RPMI8226 (cell line): ENCODE data around the gene ARHGAP8.
"Not testable (repeated sequence)": the region's sequence is repeated elsewhere in the genome, so short reads cannot be mapped to it uniquely, and the experiment has no call there.

Experiments
- DNase-seq: peaks from one replicate; pipeline ENCODE4 v3.0.0-alpha.2; 2015

The ARHGAP8 gene

GRCh38 chr22:44727148-44727547, 25.2 kb upstream of the ARHGAP8 start:
- DNase-seq = no peak

GRCh38 chr22:44727709-44728108, 24.7 kb upstream of the ARHGAP8 start:
- no peak for DNase-seq

- no peak for DNase-seq
Measured at GRCh38 chr22:44728761-44729324, 23.5 kb upstream of the ARHGAP8 start.

DNA sequence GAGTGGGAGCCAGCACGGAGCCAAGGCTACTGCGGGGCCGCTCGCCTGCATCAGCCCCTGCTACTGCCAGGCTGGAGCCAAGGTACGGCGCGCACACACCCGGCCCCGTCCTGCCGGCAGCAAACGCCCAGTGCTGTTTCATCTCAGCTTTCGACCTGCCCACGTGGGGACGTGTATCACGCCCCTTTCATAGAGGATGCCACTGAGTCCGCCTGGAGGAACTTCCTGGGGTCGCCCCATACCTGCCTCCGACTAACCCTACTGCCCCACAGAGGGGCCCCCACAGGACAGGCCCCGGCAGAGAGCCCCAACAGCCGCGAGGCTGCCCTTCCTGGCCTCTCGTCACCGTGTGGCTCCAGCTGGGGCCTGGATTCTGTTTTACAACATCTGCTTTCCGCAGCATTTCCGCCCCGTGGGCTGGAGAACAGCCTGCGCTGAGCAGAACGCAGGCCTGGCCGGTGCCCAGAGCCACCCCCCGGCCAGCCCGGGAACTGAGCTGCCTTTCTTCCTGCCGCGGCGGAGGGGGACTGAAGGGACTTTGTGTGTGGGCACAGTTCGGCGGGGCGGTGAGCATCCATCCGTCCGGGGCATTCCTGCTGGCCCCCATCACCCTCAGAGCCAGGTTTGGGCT, 22.9 kb upstream of the ARHGAP8 start:
- no peak for DNase-seq

DNA sequence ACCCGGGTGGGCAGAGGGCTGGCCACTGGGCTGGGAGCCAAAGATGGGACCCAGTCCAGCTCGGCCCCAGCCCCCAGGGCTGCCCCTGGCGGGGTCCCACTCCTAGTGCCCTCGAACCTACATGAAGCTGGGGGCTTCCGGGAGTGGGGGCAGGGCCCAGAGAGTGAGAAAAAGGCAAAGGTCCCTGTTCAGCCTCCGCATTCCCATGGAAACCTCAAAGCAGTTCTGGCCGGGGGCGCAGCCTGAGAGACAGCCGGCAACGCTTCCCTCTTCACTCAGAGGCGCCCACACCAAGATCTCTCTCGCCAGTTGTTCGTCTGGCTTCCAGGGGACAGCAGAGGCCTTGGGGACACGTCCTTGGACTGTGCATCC, 22.4 kb upstream of the ARHGAP8 start:
- no peak for DNase-seq

GRCh38 chr22:44730490-44731356, 21.7 kb upstream of the ARHGAP8 start:
- DNase-seq = no peak

DNA sequence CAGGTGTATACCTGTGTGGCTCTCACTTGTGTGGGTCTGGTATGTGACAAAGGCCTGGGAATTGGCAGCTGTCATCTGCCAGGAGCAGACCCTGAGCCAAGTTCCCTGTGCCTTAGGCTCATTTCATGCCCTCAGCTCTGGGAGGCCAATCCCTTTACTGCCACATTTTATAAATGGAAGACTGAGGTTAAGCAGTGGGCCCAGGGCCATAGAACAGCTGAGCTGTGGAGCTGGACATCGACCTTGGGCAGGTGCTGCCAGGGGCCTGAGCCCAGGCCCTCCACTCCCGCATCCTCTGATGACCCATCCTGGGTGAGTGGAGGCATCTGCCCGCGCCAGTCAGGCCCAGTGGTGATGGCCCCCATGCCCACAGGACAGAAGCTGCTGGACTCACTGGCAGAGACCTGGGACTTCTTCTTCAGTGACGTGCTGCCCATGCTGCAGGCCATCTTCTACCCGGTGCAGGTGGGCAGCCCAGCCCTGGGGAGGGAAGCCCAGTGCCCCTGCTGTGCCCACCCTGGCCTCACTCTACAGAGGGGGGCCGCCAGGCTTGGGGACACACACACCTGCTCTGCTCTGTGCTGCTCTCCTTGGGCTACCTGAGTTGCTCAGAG, 20.9 kb upstream of the ARHGAP8 start:
- no peak for DNase-seq

DNA sequence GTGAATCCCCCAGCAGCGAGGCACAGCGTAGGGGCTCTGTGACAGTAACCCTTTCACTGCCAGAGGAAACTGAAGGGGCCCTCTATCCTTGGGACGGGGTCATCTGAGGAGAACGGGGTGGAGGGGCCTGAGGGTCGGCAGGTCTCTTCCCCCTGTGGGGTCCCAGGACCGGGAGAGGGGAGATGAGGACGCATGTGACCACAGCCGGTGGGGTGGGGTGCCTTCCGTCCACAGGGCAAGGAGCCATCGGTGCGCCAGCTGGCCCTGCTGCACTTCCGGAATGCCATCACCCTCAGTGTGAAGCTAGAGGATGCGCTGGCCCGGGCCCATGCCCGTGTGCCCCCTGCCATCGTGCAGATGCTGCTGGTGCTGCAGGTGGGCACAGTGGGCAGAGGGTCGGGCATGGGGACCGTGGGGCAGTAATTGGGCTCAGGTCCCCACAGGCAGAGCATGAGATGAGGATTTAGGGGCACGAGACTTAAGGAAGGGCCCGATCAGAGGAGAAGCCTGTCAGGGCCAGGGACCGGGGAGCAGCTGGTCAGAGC, 20.3 kb upstream of the ARHGAP8 start:
- DNase-seq = no peak

- no peak for DNase-seq
Measured at GRCh38 chr22:44732661-44733060, 19.7 kb upstream of the ARHGAP8 start.

DNA sequence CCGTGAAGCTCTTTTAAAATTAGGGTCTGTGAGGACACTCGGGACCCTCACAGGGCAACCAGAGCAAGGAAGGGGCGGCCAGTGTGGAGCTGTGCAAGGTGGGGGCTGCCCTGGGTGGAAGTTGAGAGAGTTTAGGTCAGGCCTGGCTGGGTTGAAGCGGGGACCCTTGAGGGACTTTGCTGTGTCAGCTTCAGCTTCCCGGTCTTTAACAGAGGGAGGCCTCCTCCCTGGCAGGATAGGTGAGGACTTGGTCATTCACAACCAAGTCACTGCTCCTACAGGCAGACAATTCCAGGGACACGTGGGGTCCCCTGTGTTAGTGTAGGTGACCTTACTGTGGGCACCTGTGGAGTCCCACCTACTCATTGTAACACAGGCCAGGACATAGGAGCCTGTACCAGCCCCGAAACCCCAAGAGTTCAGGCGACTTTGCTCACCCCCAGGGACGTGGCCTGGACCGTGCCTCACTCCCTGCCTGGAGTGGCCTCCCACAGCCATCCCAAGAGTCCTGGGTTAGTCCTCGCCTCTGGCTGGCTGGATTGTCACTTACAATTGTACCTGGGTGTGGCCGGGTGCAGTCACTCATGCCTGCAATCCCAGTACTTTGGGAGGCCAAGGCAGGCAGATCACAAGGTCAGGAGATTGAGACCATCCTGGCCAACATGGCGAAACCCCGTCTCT, 18.8 kb upstream of the ARHGAP8 start:
- no peak for DNase-seq

- no peak for DNase-seq
Measured at GRCh38 chr22:44734278-44734677, 18.1 kb upstream of the ARHGAP8 start.

GRCh38 chr22:44734801-44735517, 17.4 kb upstream of the ARHGAP8 start:
- no peak for DNase-seq

DNA sequence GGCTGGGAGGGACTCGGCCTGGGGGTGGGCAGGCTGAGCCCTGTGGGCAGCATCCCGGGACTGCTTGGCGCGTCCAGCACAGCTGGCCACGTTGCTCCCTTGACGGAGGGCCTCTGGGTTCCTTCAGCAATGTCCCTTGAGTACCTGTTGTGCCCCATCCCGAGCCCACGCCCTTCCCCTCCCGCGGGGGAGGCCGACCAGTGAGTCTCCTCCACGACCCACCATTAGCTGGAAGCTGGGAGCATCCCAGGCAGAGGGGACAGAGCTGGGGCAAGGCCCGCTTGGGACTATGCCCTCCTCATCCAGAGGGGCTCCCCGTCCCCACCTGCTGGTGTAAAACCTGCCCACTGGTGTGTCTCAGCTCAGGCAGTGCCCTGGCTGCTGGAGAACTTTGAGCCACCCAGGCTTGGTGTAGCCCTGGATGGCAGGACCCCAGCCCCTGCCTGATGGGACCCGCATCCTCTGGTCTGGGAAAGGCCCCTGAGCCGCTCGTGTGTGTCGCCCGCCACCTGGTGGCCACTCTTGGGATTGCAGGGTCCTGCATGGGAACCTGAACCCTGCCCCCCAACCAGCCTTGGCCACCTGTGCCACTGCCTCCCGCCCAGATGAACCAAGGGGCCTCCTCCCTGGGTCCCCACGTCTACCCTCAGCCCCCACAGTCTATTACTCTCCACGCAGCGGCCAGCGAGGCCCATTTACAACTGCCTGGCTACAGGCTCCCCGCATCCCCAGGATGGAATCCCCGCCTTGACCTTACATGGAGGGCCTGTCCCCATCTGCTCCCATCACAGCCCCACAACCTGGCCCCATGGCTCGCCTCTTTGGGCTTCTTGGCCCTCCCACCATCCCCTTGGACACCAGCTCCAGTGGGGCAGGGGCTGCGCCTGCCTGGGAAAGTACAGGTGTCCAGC, 16.6 kb upstream of the ARHGAP8 start:
- peak; percentile 76 for DNase-seq

- DNase-seq = peak; percentile 22
Measured at GRCh38 chr22:44736581-44737405, 15.6 kb upstream of the ARHGAP8 start.

GRCh38 chr22:44737406-44738346, 14.7 kb upstream of the ARHGAP8 start:
- DNase-seq = no peak

GRCh38 chr22:44738347-44738715, 14.0 kb upstream of the ARHGAP8 start:
- no peak for DNase-seq

- no peak for DNase-seq
Measured at GRCh38 chr22:44739024-44739423, 13.4 kb upstream of the ARHGAP8 start.

DNA sequence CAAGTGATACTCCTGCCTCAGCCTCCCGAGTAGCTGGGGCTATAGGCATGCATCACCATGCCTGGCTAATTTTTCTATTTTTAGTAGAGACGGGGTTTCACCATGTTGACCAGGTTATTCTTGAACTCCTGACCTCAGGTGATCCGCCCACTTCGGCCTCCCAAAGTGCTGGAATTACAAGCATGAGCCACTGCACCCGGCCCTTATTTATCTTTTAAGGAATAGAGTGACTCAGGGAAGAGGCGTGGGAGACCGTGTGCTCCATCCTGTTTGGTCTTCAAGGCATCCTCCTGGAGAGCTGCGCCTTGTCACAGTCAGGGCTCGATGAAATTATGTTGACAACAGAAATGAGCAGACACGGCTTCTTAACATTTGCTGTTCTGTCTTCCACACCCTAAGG, 12.7 kb upstream of the ARHGAP8 start:
- not testable (repeated sequence) for DNase-seq

DNA sequence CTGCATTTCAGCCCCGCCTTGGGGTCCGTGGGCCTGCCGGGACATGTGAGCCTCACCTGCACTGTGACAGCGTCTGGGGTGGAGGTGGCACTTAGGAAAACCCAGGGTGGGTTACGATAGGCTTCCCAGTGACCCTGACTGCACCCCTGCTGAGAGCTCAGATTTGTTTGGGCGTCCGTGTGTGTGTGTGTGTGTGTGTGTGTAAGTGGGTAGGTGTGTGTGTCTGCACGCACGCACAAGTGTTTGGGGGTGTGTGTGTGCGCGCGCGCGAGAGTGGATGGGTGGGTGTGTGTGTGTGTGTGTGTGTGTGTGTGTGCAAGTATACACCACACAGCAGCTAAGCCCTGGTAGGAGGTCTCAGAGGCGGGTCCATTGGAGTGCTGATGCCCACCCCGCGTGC, 12.1 kb upstream of the ARHGAP8 start:
- no peak for DNase-seq
